ENCODE measurements around the gene JAK1.

The JAK1 gene

DNA sequence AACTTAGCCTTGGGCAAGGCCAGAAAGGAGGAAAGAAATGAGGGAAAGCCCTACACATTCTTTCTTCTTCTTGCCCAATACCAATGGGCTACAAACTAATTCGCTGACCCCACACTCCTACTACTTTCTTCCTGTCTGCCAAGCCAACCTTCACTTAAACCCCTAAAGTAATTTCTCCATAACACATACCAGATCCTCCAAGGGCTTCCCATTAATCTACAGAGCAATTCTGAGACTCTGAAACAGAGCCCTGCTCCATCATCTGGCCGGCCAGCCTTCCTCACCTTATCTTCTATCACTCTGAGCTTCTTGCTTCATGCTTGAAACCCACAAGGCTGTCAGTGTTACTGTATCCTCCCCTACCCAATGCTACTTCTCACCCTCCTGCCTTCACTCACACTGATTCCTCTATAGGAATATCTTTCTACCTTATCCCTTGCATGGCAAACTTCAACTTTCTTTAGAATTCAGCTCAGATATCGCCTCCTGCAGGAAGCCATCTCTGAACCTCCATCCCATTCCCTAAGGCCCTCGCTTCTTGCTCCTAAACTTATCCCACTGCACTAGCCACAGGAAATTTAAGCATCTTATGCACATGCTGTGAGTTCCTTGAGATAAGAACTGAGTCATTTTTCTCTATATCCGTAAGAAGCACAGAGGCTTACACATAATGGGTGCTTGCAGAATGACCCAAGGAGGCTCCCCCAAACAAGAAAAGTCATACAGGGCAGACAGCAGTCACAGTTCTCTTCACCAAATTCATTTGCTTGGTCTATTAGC is 81.9 kb downstream of the JAK1 start:
- TF ChIP-seq, protein P1, sequence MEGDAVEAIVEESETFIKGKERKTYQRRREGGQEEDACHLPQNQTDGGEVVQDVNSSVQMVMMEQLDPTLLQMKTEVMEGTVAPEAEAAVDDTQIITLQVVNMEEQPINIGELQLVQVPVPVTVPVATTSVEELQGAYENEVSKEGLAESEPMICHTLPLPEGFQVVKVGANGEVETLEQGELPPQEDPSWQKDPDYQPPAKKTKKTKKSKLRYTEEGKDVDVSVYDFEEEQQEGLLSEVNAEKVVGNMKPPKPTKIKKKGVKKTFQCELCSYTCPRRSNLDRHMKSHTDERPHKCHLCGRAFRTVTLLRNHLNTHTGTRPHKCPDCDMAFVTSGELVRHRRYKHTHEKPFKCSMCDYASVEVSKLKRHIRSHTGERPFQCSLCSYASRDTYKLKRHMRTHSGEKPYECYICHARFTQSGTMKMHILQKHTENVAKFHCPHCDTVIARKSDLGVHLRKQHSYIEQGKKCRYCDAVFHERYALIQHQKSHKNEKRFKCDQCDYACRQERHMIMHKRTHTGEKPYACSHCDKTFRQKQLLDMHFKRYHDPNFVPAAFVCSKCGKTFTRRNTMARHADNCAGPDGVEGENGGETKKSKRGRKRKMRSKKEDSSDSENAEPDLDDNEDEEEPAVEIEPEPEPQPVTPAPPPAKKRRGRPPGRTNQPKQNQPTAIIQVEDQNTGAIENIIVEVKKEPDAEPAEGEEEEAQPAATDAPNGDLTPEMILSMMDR (conservative IDR thresholded peaks at IDR 0.05; ENCODE audit: low read length) = no peak
- no peak overlapping the region for H3K4me3 ChIP-seq (ENCODE audit: low read length)
- no peak for DNase-seq (ENCODE audit: low read depth)

DNA sequence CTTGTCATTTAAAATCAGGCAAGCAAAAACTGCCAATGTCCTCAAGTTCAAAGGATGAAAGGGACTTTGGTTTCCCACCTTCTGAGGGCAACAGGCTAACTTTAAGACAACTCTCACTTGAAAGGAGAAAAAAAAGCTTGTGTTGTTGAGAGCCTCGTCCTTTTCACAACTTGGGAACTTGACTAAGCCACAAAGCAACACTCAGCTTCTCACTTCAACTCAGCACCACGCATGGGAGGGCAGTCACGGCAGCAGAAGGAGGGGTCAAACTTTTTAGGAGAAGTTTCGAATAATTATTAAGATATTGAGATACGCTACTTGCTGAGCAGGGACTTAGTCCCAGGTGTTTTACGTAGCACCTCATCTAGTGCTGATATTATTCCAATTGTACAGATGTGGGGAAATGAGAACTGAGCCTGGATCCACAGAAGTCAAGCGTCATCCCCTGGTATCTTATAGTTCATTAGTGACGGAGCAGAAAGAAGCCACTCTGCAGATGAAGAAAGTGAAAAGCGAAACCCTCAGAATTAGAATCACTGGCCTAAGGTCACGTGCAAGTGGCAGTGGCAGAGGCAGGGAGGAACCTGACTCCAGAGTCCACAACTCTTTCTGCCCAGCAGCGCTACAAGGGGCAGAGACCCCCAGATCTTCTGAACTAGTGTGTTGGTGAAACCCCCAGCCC is 83.6 kb downstream of the JAK1 start:
- H3K4me3 ChIP-seq (ENCODE audit: low read length) = no peak overlapping the region
- TF ChIP-seq, protein P1 (conservative IDR thresholded peaks at IDR 0.05; ENCODE audit: low read length) = no peak
- no peak for DNase-seq (ENCODE audit: low read depth)

DNA sequence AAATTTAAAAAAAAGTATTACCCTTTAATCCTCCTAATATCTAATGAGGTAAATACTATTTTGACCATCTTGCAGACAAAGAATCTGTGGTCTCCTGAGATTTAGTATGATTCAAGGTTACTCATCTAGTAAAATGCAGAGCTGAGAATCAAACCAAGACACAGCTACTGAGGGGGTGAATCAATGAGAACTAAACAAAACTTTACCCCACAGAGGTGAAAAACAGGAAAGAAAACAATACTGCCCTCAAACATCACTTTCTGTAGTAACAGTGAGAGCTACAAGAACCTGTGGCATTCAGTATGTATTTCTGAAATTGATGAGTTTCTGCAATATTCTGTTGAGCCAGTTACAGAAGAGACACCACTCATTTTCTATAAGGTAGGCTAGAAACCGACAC is 85.1 kb downstream of the JAK1 start:
- TF ChIP-seq, protein P1 (conservative IDR thresholded peaks at IDR 0.05; ENCODE audit: low read length) = no peak
- H3K4me3 ChIP-seq (ENCODE audit: low read length) = no peak overlapping the region
- DNase-seq (ENCODE audit: low read depth) = peak; percentile 54

DNA sequence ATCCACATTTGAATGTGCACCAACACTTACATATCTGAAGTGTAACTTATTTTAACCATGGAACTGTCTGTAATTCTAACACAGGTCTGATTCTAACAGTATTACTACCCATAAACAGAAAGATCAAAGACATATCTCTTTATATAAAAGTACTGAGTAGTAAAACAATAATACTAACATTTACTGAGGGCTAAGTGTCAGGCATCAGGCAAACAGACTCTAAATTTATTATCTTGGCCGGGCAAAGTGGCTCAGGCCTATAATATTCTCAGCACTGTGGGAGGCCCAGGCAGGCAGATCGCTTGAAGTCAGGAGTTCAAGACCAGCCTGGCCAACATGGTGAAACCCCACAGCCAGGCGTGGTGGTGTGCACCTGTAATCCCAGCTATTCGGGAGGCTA is 85.9 kb downstream of the JAK1 start:
- no peak overlapping the region for H3K4me3 ChIP-seq (ENCODE audit: low read length)
- DNase-seq (ENCODE audit: low read depth) = no peak
- TF ChIP-seq, protein P1 (conservative IDR thresholded peaks at IDR 0.05; ENCODE audit: low read length) = no peak

DNA sequence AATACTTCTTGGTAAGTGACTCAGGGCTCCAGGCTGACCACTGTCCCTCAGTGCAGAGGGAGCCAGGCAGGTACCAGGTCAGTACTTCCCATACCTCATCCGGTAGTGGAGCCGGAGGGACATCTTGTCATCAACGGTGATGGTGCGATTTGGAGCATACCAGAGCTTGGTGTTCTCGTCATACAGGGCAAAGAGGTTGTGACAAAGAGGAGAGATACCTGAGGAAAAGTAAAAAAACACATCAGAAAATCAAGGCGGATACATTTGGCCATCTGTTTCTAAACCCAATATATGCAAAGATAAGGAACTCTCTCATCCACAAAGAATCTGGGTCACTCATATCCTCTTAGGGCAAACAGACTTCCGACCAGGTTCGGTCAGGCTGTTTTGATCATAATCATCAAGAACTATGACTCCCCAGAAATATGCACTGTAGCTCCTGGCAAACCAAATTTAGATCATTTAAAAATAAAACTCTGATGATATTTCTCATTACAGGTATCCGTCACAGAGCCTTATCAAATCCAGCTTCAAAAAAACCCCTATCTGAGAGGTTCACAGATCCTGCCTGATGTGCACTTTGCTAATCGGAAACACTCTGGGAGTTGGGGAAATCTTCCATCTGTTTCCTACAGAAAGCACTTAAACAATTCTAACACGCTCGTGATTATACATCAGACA is 87.3 kb downstream of the JAK1 start:
- peak; percentile 11 for DNase-seq (ENCODE audit: low read depth)
- TF ChIP-seq, protein P1 (conservative IDR thresholded peaks at IDR 0.05; ENCODE audit: low read length) = no peak
- H3K4me3 ChIP-seq (ENCODE audit: low read length) = no peak overlapping the region

DNA sequence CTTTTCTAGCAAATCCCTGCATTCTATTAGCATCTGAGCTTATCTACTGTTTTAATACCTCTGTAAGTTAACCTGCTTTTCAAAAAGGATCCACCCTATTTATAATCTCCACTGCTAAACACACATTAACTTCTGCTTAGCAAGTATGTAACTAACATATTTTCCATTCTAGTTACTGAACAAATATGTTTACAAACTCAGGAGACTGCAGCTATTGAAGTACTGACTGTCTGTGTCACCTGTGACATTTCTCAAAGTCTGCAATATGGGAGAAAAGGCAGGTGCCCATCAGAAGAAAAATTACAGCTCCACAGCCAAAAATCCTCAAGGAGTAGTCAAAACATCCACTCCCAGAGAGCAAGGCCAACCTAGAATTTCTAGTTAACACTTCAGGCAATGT is 88.3 kb downstream of the JAK1 start:
- no peak for DNase-seq (ENCODE audit: low read depth)
- TF ChIP-seq, protein P1 (conservative IDR thresholded peaks at IDR 0.05; ENCODE audit: low read length) = no peak
- H3K4me3 ChIP-seq (ENCODE audit: low read length) = no peak overlapping the region

Measured in AG10803 (cell line).